ENCODE measurements around the gene TIMP3.

TIMP3 gene

GRCh38 chr22:32804531-32805360 is 3.2 kb downstream of the TIMP3 start:
- in situ Hi-C loops (cut with MboI; ENCODE audit: low sequenced_read_pairs), result no loop called here

- in situ Hi-C loops (cut with MboI; ENCODE audit: low sequenced_read_pairs), result no loop called here
Measured at GRCh38 chr22:32805361-32805881, 3.9 kb downstream of the TIMP3 start.

- in situ Hi-C loops (cut with MboI; ENCODE audit: low sequenced_read_pairs), result no loop called here
Measured at GRCh38 chr22:32806296-32806695, 4.8 kb downstream of the TIMP3 start.

GRCh38 chr22:32808038-32808445 is 6.5 kb downstream of the TIMP3 start:
- in situ Hi-C loops (cut with MboI; ENCODE audit: low sequenced_read_pairs), result no loop called here

GRCh38 chr22:32809786-32810554 is 8.5 kb downstream of the TIMP3 start:
- in situ Hi-C loops (cut with MboI; ENCODE audit: low sequenced_read_pairs), result no loop called here

GRCh38 chr22:32810555-32811133 is 9.1 kb downstream of the TIMP3 start:
- in situ Hi-C loops (cut with MboI; ENCODE audit: low sequenced_read_pairs), result no loop called here

GRCh38 chr22:32811788-32812545 is 10.5 kb downstream of the TIMP3 start:
- in situ Hi-C loops (cut with MboI; ENCODE audit: low sequenced_read_pairs), result no loop called here

- in situ Hi-C loops (cut with MboI; ENCODE audit: low sequenced_read_pairs), result no loop called here
Measured at GRCh38 chr22:32814285-32814860, 12.9 kb downstream of the TIMP3 start.

GRCh38 chr22:32815059-32815458 is 13.6 kb downstream of the TIMP3 start:
- in situ Hi-C loops (cut with MboI; ENCODE audit: low sequenced_read_pairs), result no loop called here

- in situ Hi-C loops (cut with MboI; ENCODE audit: low sequenced_read_pairs), result no loop called here
Measured at GRCh38 chr22:32815943-32816342, 14.4 kb downstream of the TIMP3 start.

- in situ Hi-C loops (cut with MboI; ENCODE audit: low sequenced_read_pairs), result no loop called here
Measured at GRCh38 chr22:32817137-32817730, 15.7 kb downstream of the TIMP3 start.

GRCh38 chr22:32818446-32819115 is 17.1 kb downstream of the TIMP3 start:
- in situ Hi-C loops (cut with MboI; ENCODE audit: low sequenced_read_pairs), result no loop called here

GRCh38 chr22:32819120-32819519 is 17.6 kb downstream of the TIMP3 start:
- in situ Hi-C loops (cut with MboI; ENCODE audit: low sequenced_read_pairs), result no loop called here

- in situ Hi-C loops (cut with MboI; ENCODE audit: low sequenced_read_pairs), result no loop called here
Measured at GRCh38 chr22:32820131-32821119, 18.9 kb downstream of the TIMP3 start.

GRCh38 chr22:32822179-32822877 is 20.8 kb downstream of the TIMP3 start:
- in situ Hi-C loops (cut with MboI; ENCODE audit: low sequenced_read_pairs), result no loop called here

GRCh38 chr22:32823024-32823730 is 21.7 kb downstream of the TIMP3 start:
- in situ Hi-C loops (cut with MboI; ENCODE audit: low sequenced_read_pairs), result no loop called here
